GM13977 (cell line): ENCODE measurements around the gene SEMA5B.

ENCODE experiments used
- DNase-seq: peaks from one replicate; pipeline ENCODE4 v3.0.0; 2012; ENCODE audit warnings: low spot score
- CTCF ChIP-seq: IDR thresholded peaks from 2 replicates; pipeline ENCODE4 v1.5.1; 2012; ENCODE audit warnings: mild to moderate bottlenecking, control low read depth; ENCODE audit not compliant: insufficient read depth; ENCODE audit errors: extremely low read depth, missing control alignments
- in situ Hi-C: fragments of 300-500 bp; cut with MboI; formaldehyde crosslinking; loops from one replicate; pipeline ENCODE4 v1.12.0; 2022; ENCODE audit warnings: low sequenced_read_pairs, low pct_unique_long_range_greater_than_20kb, mixed read lengths, inconsistent platforms; ENCODE audit not compliant: unreplicated experiment

Gene SEMA5B

GRCh38 chr3:123038751-123039150 lies 11.2 kb upstream of the SEMA5B start:
- in situ Hi-C loops, result loop anchor here (25.0 kb wide), 1 partner anchor 476 kb away; the partner anchor contains the start of genes DTX3L and PARP9
- no peak for DNase-seq

DNA sequence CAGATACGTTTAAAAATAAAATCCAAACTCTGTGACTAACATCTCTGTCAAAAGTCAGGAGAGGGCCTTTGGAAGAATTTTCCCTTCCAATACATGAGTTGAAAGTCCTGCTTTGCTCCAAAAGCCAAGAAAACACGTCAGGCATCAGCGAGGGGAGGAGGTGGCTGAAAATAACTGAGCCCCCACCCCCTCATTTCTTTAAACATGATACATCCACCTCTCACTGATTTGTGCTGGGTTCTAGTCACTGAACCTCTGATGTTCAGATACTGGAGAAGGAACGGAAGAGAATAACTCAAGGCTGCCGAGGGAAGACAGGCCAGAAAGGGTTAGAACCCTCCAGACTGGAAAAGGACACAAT lies 9.4 kb upstream of the SEMA5B start:
- in situ Hi-C loops, result loop anchor here (25.0 kb wide), 1 partner anchor 475 kb away; the partner anchor contains the start of genes DTX3L and PARP9
- no peak for TF ChIP-seq CTCF
- DNase-seq, result no peak

More at GRCh38 chr3:123038751-123039150, 11.2 kb upstream of the SEMA5B start:
- no peak for TF ChIP-seq CTCF

- in situ Hi-C loops, result loop anchor here (25.0 kb wide), 1 partner anchor 474 kb away; the partner anchor contains the start of genes DTX3L and PARP9
- no peak for TF ChIP-seq CTCF
- no peak for DNase-seq
Measured at GRCh38 chr3:123036352-123037014, 8.9 kb upstream of the SEMA5B start.

GRCh38 chr3:123034996-123035395 lies 7.4 kb upstream of the SEMA5B start:
- in situ Hi-C loops, result loop anchor here (25.0 kb wide), 1 partner anchor 473 kb away; the partner anchor contains the start of genes DTX3L and PARP9
- no peak for DNase-seq
- no peak for TF ChIP-seq CTCF

- no peak for TF ChIP-seq CTCF
- in situ Hi-C loops, result loop anchor here (25.0 kb wide), 1 partner anchor 472 kb away; the partner anchor contains the start of genes DTX3L and PARP9
- no peak for DNase-seq
Measured at GRCh38 chr3:123034120-123034519, 6.6 kb upstream of the SEMA5B start.

DNA sequence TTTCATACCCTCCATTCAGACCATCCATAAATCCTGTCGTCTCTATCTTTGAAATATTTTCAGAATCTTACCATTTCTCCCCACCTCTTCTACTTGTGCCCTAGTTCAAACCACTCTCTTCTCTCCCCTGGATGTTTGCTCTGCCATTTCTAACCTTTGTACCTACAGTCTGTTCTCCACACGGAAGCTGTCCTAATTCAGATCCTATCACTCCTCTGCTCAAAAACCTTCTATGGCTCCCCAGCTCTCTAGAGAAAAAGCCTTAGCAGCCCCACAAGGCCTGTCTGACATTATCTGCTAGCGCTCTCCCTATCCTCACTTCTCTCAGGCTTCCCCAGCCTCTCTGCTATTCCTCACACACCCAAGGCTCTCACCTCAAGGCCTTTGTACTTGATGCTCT lies 4.5 kb upstream of the SEMA5B start:
- TF ChIP-seq CTCF, result no peak
- in situ Hi-C loops, result loop anchor here (25.0 kb wide), 1 partner anchor 470 kb away; the partner anchor contains the start of genes DTX3L and PARP9
- DNase-seq, result no peak
